Measurements from ENCODE around the gene SLC17A7. TPM values are rescaled to one million over a fixed set of nuclear protein-coding genes. Genes with fewer than 3 reads are reported as not detected.

SLC17A7 gene
- total and polyA plus RNA-seq, 2 of the 8 experiments (the other 6 are each of a cell fraction or from before 2014, with no cell fraction given) = 2.7 to 3.0 TPM

- no peak overlapping the region for H3K4me3 ChIP-seq (ENCODE audit: extremely low read depth in 1 of 4, insufficient read depth in 2 of 4, low read depth in 3 of 4, low read length in 4 of 4)
- ChIA-PET CTCF (ENCODE audit: partially characterized antibody) (interaction anchor here (0.6 to 3.7 kb wide), 12 partner anchors 9 to 464 kb away, joined by 3 to 13 read pairs (median 5); partner anchors contain the start of genes KASH5 and SLC17A7), POLR2A (ENCODE audit: partially characterized antibody) (interaction anchor here (1.0 to 2.2 kb wide), 5 partner anchors 9 to 69 kb away, joined by 3 to 6 read pairs (median 4); partner anchors contain the start of gene SLC17A7)
- peak; percentile 86 for TF ChIP-seq BACH1 (IDR thresholded peaks at IDR 0.05; ENCODE audit: low read length)
- peak; percentile 62; the same call in 1 of the 2 replicates for TF ChIP-seq MAFK (IDR thresholded peaks at IDR 0.05; ENCODE audit: low read depth, low read length)
- TF ChIP-seq CTCF (IDR thresholded peaks at IDR 0.05; ENCODE audit: control extremely low read depth in 1 of 3, insufficient read depth in 1 of 3, low read depth in 1 of 3, low read length in 3 of 3) = peak; percentile 55 to 85 (median 78)
- TF ChIP-seq POLR2AphosphoS5 (IDR thresholded peaks at IDR 0.05; ENCODE audit: low read depth, low read length) = no peak
- TF ChIP-seq, protein P1, sequence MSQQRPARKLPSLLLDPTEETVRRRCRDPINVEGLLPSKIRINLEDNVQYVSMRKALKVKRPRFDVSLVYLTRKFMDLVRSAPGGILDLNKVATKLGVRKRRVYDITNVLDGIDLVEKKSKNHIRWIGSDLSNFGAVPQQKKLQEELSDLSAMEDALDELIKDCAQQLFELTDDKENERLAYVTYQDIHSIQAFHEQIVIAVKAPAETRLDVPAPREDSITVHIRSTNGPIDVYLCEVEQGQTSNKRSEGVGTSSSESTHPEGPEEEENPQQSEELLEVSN (IDR thresholded peaks at IDR 0.05) = peak; percentile 73
- TF ChIP-seq SAP30 (IDR thresholded peaks at IDR 0.05; ENCODE audit: insufficient read depth, insufficient replicate concordance, low read length) = no peak
- TF ChIP-seq RAD21 (IDR thresholded peaks at IDR 0.05 in 1 of 2, conservative IDR thresholded peaks at IDR 0.05 in 1 of 2; ENCODE audit: low read depth in 2 of 2, low read length in 2 of 2) = peak; percentile 32 to 49
These were observed 10.5 kb downstream of the SLC17A7 start for GRCh38 chr19:49430678-49431329.

More at GRCh38 chr19:49430678-49431329, 10.5 kb downstream of the SLC17A7 start:
- no peak for DNase-seq (ENCODE audit: low read depth in 1 of 2, low spot score in 2 of 2)
- Histone ChIP-seq H3K4ac (replicated peaks; ENCODE audit: insufficient read length, low read depth, low read length) (no peak overlapping the region), H3K9me3 (ENCODE audit: insufficient read depth in 2 of 2, low read depth in 1 of 2, low read length in 1 of 2) (peaks cover 0 to 2% of the 10 kb centered on the region in 2 experiments; a peak in 1 of 4 replicates), H3K79me1 (ENCODE audit: low read depth, low read length) (no peaks in the 10 kb centered on the region), H3K36me3 (ENCODE audit: control insufficient read depth in 2 of 4, insufficient read depth in 4 of 4, low read length in 3 of 4) (no peaks in the 10 kb centered on the region), H2BK5ac (ENCODE audit: low read depth, low read length) (peak overlapping the region; percentile 27; the same call in 1 of the 2 replicates), H4K5ac (ENCODE audit: insufficient read length, low read depth, low read length) (no peak overlapping the region), H2BK120ac (replicated peaks; ENCODE audit: low read depth, low read length) (no peak overlapping the region), H2AK5ac (ENCODE audit: low read depth, low read length) (peak overlapping the region; percentile 89; the same call in 1 of the 2 replicates), H3K14ac (ENCODE audit: insufficient read length) (no peak overlapping the region), H3K23ac (ENCODE audit: insufficient read length) (no peak overlapping the region), H3K79me2 (ENCODE audit: control insufficient read depth in 1 of 2, insufficient read depth in 2 of 2, low read length in 2 of 2) (no peaks in the 10 kb centered on the region), H2BK12ac (ENCODE audit: low read depth, low read length) (peak overlapping the region; percentile 98; the same call in 1 of the 2 replicates), H4K20me1 (replicated peaks in 1 of 2; ENCODE audit: control insufficient read depth in 1 of 2, insufficient read depth in 2 of 2, low read length in 2 of 2) (no peaks in the 10 kb centered on the region), H2BK15ac (ENCODE audit: low read length) (peak overlapping the region; percentile 98; the same call in 1 of the 2 replicates), H2BK20ac (ENCODE audit: low read length) (no peak overlapping the region), H3K23me2 (ENCODE audit: low read depth, low read length) (peaks cover 21% of the 10 kb centered on the region), H3K9ac (replicated peaks in 1 of 4; ENCODE audit: extremely low read depth in 1 of 4, low read depth in 3 of 4, low read length in 3 of 4) (no peak overlapping the region), H3K4me1 (replicated peaks in 1 of 4; ENCODE audit: control insufficient read depth in 3 of 4, insufficient read depth in 4 of 4, low read length in 3 of 4) (peaks cover 3 to 35% (median 23%) of the 10 kb centered on the region in 4 experiments), H2AFZ (ENCODE audit: low read length) (no peak overlapping the region), H3K56ac (replicated peaks; ENCODE audit: insufficient read length, low read depth, low read length) (no peak overlapping the region), H4K8ac (ENCODE audit: extremely low read depth, insufficient read depth, low read length) (no peak overlapping the region), H4K91ac (replicated peaks; ENCODE audit: insufficient read length, low read length) (no peak overlapping the region), H3K27ac (ENCODE audit: low read depth, low read length) (no peak overlapping the region), H3K27me3 (replicated peaks in 1 of 4; ENCODE audit: control insufficient read depth in 3 of 4, extremely low read depth in 1 of 4, insufficient read depth in 3 of 4, low read length in 3 of 4) (peaks cover 6 to 37% (median 33%) of the 10 kb centered on the region in 4 experiments; a peak in 6 of 7 replicates), H3K18ac (ENCODE audit: extremely low read depth, low read length) (peak overlapping the region; percentile 78; the same call in 1 of the 2 replicates), H3K4me2 (ENCODE audit: insufficient read depth in 1 of 2, low read depth in 2 of 2, low read length in 2 of 2) (no peak overlapping the region; a peak in 1 of 4 replicates)
- WGBS, 2 experiments (ENCODE audit: extremely low coverage in 1 of 2, insufficient coverage in 1 of 2, insufficient read length in 1 of 2, insufficient replicate concordance in 2 of 2, low coverage in 1 of 2, low lambda C conversion rate in 2 of 2, missing lambda C conversion rate in 1 of 2) = 84% methylated on average over 28 of the region's 28 CpGs; no CpG with 5 or more reads in 1 of the 2 experiments
- FAIRE-seq = no peak
